Stimulated activated CD4-positive, alpha-beta T cell treated with anti-CD3 and anti-CD28 coated beads, Interleukin-2, amount 100 ng/mL, for 24 hours (primary cell): ENCODE results near the gene GEMIN8.

Experiments
- DNase-seq, 2 donors: peaks; one replicate each; pipeline ENCODE4 v3.0.0-alpha.2; 2020

The GEMIN8 gene

DNA sequence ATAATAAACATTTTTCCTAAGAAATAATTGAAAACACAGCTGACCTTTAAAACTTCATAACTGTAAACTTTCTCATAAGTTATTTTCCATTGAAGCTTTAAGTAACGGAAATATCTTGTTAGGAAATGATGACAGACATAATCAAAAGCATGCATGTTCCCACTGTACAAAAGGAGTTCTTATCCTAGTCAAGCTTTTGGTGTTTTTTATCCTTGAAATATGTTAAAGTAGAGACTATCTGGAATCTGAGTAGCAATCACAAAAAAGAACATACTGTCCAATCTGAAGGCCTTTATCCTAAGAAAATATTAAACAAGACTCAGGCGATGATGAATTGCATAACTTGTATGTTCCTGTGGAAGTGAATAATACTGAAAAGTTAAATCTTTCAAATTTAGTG is 14.4 kb downstream of the GEMIN8 start:
- no peak for DNase-seq

DNA sequence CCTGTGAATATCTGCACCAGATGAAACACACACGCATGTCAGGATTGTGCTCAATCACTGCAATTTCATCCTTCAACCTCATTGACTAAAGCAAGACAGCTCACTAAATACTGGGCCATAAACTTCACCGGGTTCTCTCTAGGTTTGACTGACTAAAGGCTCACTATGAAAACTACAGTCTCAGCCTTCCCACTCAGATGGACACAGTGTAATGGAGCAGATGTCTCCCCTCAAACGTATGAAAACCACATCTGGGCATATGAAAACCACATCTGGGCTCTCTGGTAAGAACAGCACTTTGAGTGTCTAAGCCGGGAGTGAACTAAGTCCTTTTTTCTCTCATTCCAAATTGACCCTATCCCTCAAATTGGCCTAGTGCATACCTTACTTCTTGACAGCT is 15.2 kb downstream of the GEMIN8 start:
- DNase-seq: no peak

DNA sequence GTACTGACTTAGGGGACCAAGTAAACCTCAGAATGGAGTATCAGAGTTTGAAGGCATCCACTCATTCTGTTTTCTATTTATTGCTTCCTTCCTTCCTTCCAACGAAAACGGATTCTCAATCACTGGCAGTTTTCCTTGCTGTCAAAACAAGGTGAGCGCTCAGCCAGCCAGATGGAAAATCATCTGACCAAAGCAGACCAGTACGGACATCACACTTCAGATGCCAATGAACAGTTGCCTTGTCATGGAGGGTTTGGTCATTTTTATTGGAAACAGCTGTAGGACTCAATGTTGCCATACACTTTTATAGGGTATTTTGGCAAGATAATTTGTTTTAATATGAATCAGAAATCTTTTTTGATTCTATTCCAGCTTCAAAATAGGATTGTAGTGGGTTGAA is 16.6 kb downstream of the GEMIN8 start:
- no peak for DNase-seq

DNA sequence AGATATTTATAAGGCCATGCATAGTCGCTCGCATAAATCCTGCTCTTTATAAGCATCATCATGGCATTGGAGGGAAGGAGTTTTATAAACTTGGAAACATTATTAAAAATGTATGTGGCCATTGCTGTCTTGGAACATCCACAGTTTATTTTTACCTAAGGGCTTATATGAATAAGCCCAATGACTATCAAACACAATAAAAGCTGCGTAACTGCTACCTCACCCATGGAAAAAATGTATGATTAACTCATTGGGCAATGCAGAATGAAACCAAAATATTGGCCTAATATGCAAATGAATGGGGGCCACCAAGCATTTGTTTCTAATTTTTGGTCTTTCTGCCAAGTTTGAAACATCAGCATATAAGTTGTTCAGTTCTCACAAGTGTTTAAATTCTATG is 19.1 kb downstream of the GEMIN8 start:
- no peak for DNase-seq

DNA sequence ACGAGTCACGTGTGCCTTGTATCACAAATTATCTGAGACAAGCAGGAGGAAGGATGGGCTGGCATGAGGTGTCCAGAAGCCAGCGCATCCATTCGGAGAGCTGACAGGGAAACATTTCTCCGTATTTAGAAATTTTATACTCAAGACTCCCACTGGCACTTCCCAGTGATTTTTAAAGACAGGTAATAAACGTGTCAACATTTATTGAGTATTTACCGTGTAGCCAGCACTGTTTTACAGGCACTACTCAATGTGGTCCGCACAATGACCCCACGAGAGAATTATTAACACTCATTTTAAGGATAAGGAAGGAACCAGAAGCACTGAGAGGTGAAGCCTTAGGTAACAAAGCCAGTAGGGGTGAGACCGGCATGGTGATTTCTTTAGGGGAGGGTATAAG is 23.2 kb downstream of the GEMIN8 start:
- DNase-seq: no peak

DNA sequence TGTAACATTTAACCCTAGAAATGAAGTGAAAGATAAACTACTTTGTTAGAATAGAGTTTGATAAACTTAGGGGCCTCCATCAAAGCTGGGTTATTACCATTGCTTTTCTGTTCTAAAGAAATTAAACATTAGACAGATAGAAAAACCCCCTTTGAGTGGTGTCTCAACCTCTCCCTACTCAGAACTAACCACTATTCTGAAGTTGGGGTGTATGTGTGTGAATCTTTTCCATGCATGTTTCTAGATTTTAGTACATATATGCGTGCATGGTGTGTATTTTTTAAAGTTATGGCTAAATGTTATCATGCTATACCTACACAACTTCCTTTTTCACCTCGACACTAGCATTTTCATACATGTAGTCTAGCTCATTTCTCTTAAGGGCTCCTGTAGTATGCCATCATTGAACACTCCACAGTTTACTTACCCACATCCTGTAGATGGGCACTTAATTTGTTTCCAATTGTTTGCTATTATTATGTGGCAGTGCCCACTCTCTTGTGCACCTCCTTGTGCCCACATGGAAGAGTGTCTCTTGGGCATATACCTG is 25.7 kb downstream of the GEMIN8 start:
- DNase-seq: no peak

DNA sequence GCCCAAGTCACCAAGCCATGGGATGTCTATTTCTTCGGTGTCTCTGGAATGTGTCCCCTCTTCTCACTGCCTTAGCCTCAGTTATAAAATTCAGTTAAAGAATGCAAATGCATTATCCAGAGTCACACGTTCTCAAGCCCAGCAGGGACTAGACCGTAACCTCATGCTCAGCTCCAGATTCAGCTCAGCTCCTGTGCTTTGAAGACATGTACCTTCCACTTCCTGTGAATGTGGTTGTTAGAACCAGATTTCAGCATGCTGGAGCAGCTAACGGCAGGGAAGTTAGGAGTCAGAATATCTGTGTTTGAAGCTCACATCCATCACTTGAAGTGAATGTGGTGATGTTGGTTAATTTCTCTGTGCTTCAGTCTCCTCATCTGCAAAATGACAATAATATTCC is 26.7 kb downstream of the GEMIN8 start:
- no peak for DNase-seq

DNA sequence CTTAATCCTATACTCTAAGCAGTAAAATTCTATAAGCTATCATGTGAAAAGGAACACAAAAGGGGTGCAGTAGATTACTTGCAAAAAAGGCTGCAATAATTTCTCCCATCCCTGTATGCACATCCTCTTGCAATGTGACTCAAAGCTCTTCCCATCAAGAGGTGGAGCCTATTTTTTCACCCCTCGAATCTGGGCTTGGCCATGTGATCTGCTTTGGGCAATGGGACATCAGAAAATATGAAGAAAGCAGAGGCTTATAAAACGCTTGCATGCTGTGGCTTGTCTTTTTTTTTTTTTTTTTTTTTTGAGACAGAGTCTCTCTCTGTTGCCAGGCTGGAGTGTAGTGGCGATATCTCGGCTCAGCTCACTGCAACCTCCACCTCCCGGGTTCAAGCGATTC is 33.0 kb downstream of the GEMIN8 start:
- no peak for DNase-seq

DNA sequence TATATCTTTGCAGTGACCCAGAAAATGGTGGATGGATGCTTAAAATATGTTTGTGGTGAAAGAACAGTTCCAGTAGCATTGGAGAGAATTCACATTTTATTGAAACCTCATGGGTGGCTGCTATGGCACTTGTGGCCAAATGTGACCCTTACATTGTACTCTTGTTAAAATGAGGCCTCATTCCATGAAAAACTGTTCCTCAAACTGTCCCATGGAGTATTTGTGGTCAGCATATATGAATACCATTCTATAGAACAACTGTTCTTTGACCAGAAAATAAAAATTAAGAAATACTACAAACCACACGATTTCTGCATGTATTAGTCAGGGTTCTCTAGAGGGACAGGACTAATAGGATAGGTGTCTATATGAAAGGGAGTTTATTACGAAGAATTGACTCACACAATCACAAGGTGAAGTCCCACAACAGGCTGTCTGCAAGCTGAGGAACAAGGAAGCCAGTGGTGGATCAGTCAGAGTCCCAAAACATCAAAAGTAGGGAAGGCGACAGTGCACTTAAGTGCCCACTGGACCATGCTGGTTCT is 35.1 kb downstream of the GEMIN8 start:
- no peak for DNase-seq

DNA sequence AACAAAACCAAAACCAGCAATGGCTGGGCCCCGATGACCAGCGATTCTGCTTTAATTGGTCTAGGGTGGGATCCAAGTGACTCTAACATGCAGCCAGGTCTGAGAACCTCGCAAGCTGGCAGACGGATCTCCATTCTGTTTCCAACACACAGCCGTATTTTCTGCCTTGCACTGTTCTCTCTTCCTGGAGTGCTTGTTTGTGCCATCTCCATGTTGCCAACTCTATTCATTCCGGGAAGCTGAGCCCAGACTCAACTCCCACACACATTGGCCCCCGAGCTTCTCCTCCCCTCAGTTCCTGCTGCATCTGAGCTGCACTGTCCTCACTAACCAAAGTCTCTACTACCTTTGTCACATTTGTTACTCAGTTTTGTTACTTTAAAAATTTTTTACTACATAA is 35.6 kb downstream of the GEMIN8 start:
- no peak for DNase-seq

DNA sequence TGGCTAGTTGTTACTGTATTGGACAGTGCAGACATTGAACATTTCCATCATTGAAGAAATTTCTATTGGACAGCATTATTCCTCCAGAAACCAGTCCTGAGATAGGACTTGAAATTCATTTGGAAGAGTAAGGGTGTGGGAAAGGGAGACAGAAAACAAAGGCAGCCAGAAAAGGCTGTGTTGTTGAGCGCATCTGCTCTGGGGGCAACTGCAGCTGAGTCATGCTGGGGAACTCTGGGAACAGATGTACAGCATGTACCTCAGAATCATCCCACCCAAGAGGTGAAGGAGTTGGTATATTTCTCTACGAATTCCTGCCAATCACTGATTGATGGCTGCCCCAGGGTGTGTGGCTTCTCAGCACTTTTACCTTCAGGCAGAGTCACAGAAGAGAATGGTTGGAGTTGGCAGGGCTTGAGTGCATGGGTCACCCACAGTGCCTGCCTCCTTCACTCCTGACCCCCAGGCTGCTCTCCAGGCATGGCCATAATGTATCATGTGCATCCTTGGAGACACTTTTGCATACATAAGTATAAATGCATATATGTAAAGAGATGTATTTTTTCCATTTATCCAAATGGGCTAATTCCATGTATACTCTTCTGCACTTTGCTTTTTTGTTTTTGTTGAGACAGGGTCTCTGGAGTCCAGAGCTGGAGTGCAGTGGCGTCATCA is 39.4 kb downstream of the GEMIN8 start:
- no peak for DNase-seq

DNA sequence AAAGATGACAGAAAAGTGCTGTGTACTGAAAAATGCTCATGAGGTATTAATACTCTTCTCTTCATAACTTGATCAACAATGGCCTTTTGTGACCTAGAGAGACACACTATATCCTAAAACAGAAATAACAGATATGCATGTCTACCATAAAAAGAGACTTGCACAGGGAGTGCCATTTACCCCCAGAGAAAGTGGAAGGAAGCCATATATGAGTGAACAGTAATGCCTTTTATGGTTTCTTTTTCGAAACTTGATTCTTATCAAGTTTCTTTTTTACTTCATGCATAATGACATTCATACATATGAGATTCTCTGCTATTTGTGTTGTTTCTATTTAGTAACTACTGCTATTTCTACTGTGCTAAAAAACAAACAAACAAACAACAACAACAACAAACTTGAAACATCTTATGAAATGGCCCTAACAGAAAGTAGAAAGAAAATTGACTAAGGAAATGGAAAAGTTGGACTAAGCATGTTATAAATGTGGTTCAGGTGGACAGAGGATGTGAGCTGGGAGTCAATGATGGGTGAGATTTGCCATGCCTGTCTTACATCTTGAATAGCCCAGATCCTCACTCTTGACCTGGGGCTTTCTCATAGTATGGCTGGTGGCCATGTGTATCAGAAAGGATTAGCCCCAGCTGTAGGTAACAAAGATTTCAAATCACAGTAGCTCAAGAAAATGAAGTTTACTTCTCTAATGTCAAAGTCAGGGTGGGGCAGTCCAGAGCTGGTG is 43.8 kb downstream of the GEMIN8 start:
- no peak for DNase-seq

DNA sequence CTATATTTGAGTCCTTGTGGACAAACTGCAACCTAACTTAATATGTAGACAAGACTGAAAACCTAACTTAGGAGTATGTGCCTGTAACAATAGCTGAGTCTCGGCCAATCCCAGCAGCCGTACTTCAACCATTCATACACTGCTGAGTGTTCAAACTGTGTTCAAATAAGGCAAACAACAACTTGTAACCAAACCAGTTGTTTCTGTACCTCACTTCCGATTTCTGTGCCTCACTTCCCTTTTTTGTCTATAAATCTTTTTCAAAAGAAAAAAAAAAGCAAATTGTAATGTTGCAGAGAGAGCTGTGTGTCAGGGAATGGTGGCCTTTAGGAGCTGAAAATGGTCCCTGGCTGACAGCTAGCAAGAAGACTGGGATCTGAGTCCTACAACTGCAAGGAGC is 46.0 kb downstream of the GEMIN8 start:
- no peak for DNase-seq

DNA sequence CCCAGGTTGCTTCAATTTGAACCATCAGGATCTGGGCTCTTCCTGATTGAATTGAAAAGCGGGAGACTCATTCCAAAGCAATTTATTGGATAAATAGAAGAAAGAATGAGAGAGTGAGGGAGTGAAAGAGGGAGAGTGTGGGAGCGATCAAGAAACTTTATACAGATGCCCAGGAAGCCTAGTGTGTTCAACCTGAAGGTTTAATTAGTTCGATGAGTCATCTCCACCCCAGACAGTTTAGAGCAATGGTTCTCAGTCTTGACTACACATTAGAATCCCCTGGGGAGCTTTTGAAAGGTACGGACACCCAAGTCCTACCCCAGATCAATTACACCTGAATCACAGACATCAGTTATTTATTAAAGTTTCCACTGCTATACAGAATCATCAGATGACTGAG is 61.5 kb downstream of the GEMIN8 start:
- DNase-seq: no peak

DNA sequence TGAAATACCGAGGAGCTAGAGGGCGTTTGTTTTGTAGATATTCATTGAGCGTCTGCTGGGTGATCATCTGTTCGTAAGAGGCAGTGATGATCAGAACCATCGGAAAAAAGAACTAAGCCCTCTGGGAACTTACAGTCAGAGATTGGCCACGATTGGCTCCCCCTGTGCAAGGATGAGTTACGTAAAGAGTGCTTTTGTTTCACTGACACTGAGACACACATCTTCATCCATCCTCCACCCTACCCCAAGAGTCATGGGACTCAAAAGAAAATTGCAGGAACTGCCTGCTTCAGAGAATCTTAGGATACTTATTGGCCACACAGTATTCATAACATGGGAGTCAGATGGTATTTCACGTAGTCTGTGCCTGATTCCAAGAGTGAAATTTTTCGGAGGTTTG is 62.1 kb downstream of the GEMIN8 start:
- no peak for DNase-seq

DNA sequence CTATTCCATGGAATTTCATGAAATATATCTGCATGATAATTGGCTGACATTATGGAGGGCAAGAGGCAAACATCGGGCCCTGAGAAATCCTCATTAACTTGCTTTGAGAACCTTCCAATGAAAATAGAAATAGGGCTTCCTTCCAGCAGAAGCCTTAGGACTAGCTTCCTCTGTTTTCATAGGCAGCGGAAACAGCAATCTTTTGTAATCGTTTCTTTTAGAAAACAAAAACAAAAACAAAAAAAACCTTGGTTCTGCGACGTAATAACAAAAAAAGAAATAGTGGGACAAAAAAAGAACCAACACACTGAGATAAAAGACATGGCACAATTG is 62.9 kb downstream of the GEMIN8 start:
- DNase-seq: no peak

DNA sequence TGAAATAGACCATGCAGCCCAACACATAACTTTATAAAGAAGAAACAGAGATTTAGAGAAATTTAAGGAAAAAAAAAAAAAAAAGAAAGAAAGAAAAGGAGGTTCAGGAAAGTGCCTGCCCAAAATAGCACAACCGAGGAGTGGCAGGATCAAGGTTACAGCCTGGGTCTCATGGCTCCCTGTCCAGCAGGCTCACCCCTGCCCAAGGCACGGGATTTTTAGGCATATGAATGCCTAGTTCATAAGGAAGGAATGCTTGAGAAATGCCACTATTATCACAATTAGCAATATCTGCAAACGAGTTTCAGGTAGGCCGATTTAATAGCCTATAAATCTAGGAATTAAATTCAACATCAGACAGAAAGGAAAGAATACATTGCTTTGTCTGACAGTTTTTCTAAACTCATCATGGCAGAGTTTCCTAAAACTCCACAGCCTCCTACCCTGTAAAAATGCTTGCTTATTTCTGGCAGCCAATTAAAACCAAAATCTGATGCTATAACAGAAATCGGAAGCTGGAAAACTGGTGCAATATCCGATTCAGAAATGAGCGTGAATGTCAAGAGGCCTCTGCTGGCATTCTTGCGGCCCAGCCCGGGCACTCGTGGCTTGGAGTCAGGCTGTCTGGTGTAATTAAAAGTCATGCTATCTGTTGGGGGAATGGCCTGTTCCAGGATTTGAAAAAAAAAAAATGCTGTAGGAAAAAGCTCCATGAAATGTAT is 63.5 kb downstream of the GEMIN8 start:
- DNase-seq: no peak

DNA sequence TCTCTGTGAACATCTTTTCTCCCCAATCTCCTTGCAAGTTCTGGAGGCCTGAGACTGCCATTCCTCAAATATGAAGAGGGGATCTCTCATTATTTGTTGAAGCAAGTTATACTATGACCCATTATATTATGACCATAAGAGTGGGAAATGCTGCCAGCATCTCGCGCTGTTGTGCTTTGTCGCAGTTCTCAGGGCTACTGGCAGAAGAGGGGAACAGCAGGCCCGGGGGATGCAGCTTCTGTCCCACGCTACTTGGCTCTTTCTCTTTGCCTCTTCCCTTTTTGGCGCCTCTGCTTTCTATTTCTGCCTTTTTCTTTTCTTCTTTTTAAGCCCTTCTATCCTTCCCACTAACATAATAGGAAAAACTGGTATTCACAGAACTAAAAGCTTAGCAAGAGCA is 64.2 kb downstream of the GEMIN8 start:
- DNase-seq: no peak

DNA sequence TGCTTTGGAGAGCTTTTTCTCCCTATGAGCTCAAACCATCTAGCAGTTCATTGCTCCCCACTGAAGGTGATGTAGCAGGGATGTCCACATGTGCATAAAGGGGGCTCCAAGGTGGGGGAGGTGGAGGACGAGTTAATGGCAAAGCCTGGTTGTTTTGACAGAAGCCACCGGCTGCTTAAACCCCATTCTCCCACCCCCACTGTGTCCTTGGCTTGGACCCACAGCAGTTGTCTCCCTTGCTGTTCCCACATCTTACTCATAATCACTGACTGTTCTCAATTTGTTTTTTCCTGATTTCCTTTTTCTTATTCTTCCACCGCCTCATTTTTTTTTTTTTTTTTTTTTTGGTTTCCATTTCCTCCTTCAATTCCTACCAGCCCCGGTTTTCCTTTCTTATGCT is 72.7 kb downstream of the GEMIN8 start:
- DNase-seq: no peak
